HG02623 (cell line): ENCODE measurements around the gene DNAJC18.
"Not testable (repeated sequence)": the region's sequence is repeated elsewhere in the genome, so short reads cannot be mapped to it uniquely, and the experiment has no call there.

Experiments
- ATAC-seq: cut with Tn5 transposase; IDR thresholded peaks from one replicate; pipeline ENCODE4 v1.9.1; 2021; ENCODE audit warnings: moderate library complexity; ENCODE audit not compliant: unreplicated experiment

DNAJC18 gene

DNA sequence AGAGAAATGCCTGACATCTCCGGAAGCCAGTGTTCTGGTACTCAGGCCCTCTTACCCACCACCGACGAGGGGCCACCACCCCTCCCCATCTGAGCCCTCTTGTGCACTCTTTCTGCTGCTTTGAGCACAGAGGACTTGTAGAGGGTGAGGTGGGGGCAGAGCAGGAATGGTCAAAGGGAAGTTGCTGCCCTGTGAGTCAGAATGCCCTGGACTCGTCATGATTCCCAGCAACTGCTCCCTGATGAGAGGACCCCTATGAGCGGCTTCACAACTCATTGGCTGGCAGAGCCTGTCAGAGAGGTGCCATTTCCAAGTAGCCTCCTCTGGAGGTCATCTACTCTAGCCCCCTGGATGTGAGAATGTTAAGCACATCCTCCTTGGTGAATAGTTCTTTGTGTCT, 22.4 kb upstream of the DNAJC18 start:
- no peak for ATAC-seq

DNA sequence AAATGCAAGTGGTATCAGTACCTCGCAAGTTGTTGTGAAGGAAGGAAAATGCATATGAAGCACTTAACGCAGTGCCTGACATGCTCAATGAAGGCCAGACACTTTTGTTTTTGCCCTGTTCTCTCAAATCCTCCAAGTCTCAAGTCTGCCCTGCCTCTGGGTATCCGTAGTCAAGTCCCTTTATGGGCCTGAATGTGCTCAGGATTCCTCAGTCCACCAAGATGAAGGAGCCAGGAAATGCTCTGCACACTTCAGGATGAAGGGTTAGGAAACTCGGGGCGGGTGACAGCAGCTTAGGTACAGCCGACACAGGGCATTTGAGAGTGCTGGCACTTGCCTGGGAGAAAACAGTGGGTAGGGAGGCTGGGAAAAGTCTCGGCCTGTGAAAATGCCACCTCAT, 21.9 kb upstream of the DNAJC18 start:
- no peak for ATAC-seq

- ATAC-seq, result no peak
Observed at GRCh38 chr5:139460455-139460854, 21.1 kb upstream of the DNAJC18 start.

- no peak for ATAC-seq
Observed at GRCh38 chr5:139459451-139459934, 20.2 kb upstream of the DNAJC18 start.

DNA sequence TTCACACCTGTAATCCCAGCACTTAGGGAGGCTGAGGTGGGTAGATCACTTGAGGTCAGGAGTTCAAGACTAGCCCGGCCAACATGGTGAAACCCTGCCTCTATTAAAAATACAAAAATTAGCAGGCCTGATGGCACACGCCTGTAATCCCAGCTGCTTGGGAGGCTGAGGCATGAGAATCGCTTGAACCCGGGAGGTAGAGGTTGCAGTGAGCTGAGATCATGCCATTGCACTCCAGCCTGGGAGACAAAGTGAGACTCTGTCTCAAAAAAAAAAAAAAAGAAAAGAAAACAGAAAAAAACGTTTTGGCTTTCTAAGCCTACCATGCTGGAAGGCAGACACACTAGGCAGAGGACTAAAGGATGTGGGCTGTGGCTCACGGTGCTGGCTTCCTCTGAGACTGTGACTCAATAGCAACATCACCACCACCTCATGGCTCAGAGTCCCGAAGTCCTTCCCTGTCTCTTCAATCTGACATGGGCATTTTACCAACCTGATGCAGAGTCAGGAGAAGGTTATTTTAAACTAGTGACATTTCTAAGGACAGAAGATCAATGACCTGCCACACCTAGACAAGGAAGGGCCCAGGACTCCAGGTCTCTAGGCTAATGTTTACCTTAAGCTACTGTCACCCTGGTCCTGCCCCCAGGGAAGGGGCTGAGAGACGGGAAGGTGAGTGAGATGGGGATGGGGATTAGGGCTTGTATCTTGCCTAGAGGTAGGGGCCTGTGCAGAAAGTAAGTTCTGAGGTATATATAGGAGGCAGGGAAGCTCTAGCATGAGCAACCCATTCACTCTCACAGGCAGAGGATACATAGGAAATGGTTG, 19.5 kb upstream of the DNAJC18 start:
- peak; percentile 65 for ATAC-seq

- ATAC-seq, result peak; percentile 35
Observed at GRCh38 chr5:139457653-139458306, 18.5 kb upstream of the DNAJC18 start.

DNA sequence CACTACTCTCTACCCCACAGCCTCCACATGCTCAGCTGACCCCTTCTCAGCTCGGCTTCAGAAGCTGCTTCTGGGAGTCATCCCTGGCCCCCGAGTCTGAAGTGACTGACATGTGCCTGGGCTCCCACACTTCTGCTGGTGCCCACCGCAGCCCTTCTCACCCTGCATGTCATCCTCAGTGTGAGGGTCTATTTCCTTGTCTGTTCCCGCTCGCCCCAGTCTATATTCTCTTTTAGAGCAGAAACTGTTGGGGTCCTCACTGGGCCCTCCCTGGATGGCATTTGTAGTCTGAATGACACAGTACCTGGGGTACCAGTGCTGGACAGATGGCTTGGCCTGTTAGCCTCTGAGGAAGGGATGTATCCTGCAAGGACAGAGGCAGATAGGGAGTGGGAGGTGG, 17.9 kb upstream of the DNAJC18 start:
- no peak for ATAC-seq

DNA sequence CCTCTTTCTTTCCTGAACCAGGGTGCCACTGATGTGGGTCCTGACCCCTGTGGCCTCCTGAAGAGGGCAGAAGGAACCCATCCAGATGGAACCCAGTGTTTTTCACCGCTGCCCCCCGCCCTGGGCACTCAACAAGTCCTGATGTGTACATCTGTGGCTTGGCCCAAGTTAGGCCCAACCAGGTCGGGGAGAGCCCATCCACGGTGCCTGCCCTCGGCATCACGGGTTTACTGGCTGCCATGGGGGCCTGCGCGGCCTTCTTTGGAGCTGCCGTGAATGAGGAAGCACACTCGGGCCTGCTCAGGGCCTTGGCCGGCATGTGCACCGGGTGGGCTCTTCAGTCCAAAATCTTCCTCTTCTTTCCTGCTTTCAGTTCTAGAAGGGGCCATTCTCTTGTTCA, 17.5 kb upstream of the DNAJC18 start:
- no peak for ATAC-seq

DNA sequence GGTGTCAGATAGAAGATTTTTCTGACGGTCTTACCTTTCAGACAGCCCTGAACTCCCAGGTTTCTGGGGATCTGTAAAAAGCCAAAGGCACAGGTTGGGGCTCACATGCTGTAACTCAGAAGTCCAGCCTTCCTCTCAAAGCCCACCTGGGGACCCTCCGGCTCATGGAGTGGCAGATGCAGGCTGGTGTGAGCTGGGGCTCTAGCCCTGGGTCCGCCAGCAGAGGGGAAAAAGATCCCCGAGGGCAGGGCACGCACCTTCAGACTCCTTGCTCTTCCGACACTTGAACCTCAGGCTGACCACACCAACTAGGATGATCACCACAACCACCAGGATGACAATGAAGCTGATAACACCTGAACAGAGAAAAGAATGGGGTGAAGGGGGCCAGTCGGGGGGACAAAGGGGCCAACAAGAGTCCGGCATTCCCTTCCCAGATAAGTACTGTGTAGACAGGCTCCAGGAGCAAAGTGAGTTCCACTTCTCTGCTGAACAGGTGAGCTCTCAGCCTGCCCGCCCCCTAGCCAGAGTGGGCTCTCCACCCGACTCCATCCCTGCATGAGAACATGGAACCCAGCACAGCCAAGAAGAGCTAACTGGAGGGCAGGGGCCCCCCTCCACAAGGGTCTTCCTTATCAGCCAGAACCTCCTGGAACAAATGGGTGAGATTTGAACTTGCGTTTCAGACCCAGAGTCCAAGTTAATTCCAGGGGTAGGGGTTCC, 15.4 kb upstream of the DNAJC18 start:
- ATAC-seq, result no peak

GRCh38 chr5:139453683-139454567, 14.6 kb upstream of the DNAJC18 start:
- ATAC-seq, result no peak

DNA sequence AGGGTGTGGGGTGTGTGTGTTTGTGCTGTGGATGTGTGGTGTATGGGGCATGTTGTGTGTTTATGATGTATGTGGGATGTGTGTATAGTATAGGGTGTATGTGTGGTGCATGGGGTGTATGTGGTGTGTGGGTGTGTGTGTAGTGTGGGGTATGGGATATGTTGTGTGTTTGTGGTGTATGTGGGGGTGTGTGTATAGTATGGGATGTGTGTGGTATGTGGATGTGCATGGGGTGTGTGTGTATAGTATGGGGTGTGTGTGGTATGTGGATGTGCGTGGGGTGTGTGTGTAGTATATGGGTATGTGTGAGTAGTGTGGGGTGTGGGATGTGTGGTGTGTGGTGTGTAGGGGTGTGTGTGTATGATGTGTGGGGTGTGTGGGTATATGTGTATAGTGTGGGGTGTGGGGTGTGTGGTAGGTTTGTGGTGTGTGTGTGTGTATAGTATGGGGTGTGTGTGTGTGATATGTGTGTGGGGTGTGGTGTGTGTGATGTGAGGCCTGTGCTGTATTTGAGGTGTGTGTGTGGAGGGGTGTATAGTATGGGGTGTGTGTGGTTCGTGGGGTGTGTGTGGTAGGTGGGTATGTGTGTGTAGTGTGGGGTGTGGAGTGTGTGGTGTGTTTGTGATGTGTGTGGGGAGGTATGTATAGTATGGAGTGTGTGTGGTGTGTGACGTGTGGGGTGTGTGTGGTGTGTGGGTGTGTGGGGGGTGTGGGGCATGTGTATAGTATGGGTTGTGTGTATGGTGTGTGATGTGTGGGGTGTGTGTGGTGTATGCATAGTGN, 12.7 kb upstream of the DNAJC18 start:
- ATAC-seq, result no peak

DNA sequence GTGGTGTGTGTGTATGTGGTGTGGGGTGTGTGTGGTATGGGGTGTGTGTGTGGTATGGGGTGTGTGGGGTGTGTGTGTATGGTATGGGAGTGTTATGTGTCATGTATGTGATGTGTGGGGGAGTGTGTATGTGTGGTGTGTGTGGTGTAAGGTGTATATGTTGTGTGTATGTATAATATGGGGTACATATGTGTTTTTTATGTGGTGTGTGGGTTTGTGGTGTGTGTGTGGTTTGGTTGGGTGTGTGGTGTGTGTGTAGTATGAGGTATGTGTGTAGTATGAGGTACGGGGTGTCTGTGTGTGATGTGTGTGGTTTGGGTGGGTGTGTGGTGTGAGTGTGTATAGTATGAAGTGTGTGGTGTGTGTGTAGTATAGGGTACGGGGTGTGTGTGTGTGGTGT, 11.9 kb upstream of the DNAJC18 start:
- ATAC-seq, result no peak

- peak; percentile 57 for ATAC-seq
Observed at GRCh38 chr5:139446956-139447779, 7.8 kb upstream of the DNAJC18 start.

DNA sequence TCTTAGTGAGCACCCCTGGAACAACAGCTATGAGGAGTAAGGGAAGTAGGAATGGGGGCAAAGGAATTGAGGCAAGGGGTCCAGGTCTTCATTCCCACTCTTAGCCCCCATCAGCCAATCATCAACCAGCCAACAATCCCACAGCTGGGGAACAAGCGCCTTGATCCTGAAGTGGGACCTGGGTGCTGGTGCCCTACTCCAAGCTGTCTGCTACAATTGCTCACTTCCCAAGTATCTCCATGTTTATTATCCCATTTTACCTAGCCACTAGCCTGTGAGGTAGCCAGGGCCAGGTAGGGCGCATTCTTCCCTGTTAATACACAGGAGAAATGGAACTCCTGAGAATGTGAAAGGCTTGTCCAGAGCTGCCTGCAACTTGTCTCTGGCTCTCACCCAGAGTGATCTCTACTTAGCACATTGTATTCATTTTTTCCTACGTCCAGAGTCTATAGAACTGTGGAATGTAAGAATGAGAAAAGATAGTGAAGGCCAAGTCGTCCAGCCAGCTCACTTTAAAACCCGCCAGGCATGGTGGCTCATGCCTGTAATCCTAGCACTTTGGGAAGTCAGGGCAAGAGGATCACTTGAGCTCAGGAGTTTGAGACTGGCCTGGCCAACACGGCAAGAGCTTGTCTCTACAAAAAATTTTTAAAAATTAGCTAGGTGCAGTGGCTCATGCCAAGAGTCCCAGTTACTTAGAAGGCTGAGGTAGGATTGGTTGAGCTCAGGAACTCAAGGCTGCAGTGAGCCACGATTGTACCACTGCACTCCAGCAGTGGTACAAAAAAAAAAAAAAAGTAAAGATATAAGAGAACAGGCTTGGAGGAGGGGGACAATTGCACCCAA, 6.2 kb upstream of the DNAJC18 start:
- no peak for ATAC-seq

- ATAC-seq, result no peak
Observed at GRCh38 chr5:139443831-139444453, 4.6 kb upstream of the DNAJC18 start.

DNA sequence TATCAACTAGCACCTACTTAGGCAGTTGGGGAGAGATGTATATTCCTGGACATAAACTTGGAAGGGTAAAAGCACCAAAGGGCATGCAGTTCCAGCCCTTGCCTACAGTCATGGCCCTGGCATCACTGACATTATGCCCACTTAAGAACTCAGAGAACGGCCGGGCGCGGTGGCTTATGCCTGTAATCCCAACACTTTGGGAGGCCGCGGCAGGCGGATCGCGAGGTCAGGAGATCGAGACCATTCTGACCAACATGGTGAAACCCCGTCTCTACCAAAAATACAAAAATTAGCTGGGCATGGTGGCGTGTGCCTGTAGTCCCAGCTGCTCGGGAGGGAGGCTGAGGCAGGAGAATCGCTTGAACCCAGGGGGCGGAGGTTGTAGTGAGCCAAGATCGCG, 1.1 kb upstream of the DNAJC18 start:
- not testable (repeated sequence) for ATAC-seq

DNA sequence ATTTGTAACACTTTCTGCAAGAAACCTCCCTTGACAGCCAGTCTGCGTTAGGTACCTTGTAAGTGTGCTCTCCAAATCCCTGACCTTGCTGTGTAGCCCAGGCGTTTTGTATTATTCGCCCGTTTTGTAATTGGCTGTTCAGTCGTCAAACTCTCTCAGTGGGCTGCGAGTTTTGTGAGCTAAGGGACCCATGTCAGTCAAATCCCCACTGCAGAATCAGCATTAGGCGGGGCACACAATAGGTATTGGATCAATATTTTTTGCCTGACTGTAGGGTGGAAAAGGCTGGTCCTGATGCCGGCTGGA, 665 bp downstream of the DNAJC18 start:
- no peak for ATAC-seq

DNA sequence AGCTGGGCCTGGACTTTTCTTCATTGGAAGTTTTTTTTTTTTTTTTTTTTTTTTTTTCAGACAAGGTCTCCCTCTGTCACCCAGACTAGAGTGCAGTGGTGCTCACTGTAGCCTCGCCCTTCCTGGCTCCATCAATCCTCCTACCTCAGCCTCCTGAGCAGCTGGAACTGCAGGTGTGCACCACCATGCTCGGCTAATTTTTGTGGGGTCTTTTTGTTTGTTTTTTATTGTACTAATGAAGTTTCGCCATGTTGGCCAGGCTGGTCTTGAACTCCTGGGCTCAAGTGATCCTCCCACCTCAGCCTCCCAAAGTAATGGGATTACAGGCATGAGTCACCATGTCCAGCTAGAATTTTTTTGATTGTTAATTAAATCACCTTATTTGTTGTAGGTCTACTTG, 3.6 kb downstream of the DNAJC18 start:
- no peak for ATAC-seq
